Activated CD4-positive, alpha-beta T cell treated with anti-CD3 and anti-CD28 coated beads, Interleukin-2, amount 10 ng/mL, durations not matched to agents 7 days and 5 days (primary cell): ENCODE data around the gene RNGTT. TPM values are rescaled to one million over a fixed set of nuclear protein-coding genes. Genes with fewer than 3 reads are reported as not detected.
"Not testable (repeated sequence)": the region's sequence is repeated elsewhere in the genome, so short reads cannot be mapped to it uniquely, and the experiment has no call there.

ENCODE experiments used
- CTCF ChIA-PET: fragments of 350-600 bp; sonication (Branson Sonifier 250); formaldehyde crosslinking; loops from one replicate; lab custom pipeline; 2021; ENCODE audit warnings: antibody characterized with exemption; lab: Charles Lee
- POLR2A ChIA-PET: fragments of 350-600 bp; sonication (Branson Sonifier 250); formaldehyde crosslinking; loops from one replicate; lab custom pipeline; 2021; ENCODE audit warnings: antibody characterized with exemption; lab: Charles Lee
- DNase-seq: peaks from one replicate; pipeline ENCODE4 v3.0.0-alpha.2; 2020
- H3K27ac Mint-ChIP-seq: one replicate; pipeline ENCODE4 v1.8.0; 2021; ENCODE audit warnings: mild to moderate bottlenecking, moderate library complexity, mixed read lengths
- H3K27me3 Mint-ChIP-seq: one replicate; pipeline ENCODE4 v1.8.0; 2021; ENCODE audit warnings: mixed read lengths
- H3K36me3 Mint-ChIP-seq: one replicate; pipeline ENCODE4 v1.8.0; 2021; ENCODE audit warnings: low read depth, mixed read lengths
- H3K4me1 Mint-ChIP-seq: one replicate; pipeline ENCODE4 v1.8.0; 2021; ENCODE audit warnings: mixed read lengths
- H3K4me3 Mint-ChIP-seq: one replicate; pipeline ENCODE4 v1.8.0; 2021; ENCODE audit warnings: mild to moderate bottlenecking, moderate library complexity, mixed read lengths
- H3K9me3 Mint-ChIP-seq: one replicate; pipeline ENCODE4 v1.8.0; 2021; ENCODE audit warnings: mixed read lengths
- total RNA-seq, 2 experiments: library from RNA; stranded (reverse); gene quantifications; one replicate each; pipeline ENCODE4 v1.2.3, GENCODE V29; 2021

RNGTT gene
- total RNA-seq, 2 experiments from 2014 or later = 18.9 to 21.3 TPM

DNA sequence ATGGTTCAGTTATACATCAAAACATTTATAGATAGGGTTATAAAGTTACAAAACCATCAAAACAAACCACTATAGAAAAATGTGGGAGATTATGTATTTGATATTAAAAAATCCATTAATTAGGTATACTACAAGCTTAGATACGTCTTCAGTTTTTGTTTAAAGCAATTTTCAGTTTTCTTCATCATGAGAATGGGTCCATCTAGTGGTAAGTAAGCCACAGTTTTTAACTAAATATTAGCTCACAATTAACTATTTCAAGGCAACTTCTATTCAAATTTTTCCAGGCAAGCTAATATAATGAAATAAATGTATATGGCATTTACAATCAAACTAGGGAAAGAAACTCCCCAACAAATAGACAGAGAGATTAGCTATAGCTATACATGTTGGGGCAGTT, 44.4 kb downstream of the RNGTT start:
- DNase-seq = no peak
- Mint-ChIP-seq H3K4me1 (peaks cover 9% of the 10 kb centered on the region), H3K4me3 (no peak overlapping the region), H3K27me3 (no peaks in the 10 kb centered on the region), H3K27ac (no peak overlapping the region), H3K36me3 (peaks cover 30% of the 10 kb centered on the region), H3K9me3 (peaks cover 7% of the 10 kb centered on the region)
- ChIA-PET POLR2A (no interaction called here), CTCF (interaction anchor here (0.8 to 2.0 kb wide), 5 partner anchors 9 to 168 kb away, joined by 3 to 5 read pairs (median 4); no protein-coding TSS in a partner anchor)

DNA sequence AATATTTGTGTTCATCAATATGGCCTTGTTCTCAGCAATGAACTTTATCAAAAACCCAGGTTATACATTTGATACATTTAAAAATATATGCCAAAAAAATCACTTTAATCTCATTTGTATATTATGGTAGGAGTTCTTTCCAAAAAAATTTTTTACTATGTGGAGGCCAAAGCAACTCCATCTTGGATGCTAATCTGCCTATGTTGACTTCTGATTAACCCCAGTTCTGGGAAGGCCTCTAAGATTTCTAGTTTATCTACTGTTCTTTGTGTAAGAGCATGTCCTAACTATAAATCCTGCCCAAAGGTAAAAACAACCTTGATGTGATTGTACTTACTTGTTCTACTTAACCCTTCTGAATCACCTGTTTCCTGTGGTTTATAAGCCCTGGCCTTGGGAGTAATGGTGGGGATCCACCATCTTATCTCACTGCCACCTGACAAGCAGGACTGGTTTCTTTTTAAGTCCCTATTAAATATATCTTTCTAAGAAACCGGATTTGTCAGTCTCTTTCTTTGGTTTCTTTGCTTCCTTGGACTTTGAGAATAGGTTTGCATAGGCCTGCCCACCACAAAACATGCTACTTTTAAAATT, 46.7 kb downstream of the RNGTT start:
- ChIA-PET POLR2A (no interaction called here), CTCF (interaction anchor here (0.6 kb wide), 1 partner anchor 18 kb away, joined by 4 read pairs; no protein-coding TSS in a partner anchor)
- DNase-seq = peak; percentile 19
- peaks cover 28% of the 10 kb centered on the region for H3K36me3 Mint-ChIP-seq
- H3K27ac Mint-ChIP-seq = no peak overlapping the region
- no peak overlapping the region for H3K4me3 Mint-ChIP-seq
- peaks cover 20% of the 10 kb centered on the region for H3K4me1 Mint-ChIP-seq
- H3K9me3 Mint-ChIP-seq = peaks cover 7% of the 10 kb centered on the region
- no peaks in the 10 kb centered on the region for H3K27me3 Mint-ChIP-seq

DNA sequence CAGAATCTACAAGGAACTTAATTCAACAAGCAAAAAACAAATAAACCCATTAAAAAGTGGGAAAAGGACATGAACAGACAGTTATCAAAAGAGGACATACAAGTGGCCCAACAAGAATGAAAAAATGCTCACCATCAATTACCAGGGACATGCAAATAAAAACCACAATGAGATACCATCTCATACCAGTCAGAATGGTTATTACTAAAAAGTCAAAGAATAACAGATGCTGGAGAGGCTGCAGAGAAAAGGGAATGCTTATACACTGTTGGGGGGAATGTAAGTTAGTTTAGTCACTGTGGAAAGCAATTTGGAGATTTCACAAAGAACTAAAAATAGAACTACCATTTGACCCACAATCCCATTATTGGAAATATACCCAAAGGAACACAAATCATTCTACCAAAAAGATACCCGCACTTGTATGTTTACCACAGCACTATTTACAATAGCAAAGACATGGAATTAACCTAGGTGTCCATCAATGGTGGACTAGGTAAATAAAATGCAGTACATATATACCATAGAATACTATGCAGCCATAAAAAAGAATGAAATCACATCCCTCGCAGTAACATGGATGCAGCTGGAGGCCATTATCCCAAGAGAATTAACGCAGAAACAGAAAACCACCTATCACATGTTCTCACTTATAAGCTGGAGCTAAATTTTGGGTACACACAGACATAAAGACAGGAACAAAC, 48.4 kb downstream of the RNGTT start:
- H3K36me3 Mint-ChIP-seq = peaks cover 30% of the 10 kb centered on the region
- DNase-seq = no peak
- peaks cover 23% of the 10 kb centered on the region for H3K4me1 Mint-ChIP-seq
- ChIA-PET POLR2A (interaction anchor here (0.7 kb wide), 1 partner anchor 1507 kb away, joined by 12 read pairs; the partner anchor contains the start of gene CFAP206), CTCF (interaction anchor here (0.6 kb wide), 1 partner anchor 36 kb away, joined by 4 read pairs; no protein-coding TSS in a partner anchor)
- no peaks in the 10 kb centered on the region for H3K27me3 Mint-ChIP-seq
- H3K27ac Mint-ChIP-seq = no peak overlapping the region
- peaks cover 11% of the 10 kb centered on the region for H3K9me3 Mint-ChIP-seq
- H3K4me3 Mint-ChIP-seq = no peak overlapping the region

DNA sequence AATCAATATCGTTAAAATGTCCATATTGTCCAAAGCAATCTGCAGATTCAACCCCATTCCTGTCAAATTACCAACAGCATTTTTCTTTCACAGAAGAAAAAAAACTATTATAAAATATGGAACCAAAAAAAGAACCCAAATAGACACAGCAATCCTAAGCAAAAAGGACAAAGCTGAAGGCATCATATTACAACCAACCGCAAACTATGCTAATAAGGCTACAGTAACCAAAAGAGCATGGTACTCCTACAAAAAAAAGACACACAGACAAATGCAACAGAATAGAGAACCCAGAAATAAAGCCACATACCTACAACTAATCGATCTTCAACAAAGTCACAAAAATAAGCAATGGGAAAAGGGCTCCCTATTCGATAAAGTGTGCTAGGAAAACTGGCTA, 49.2 kb downstream of the RNGTT start:
- peaks cover 26% of the 10 kb centered on the region for H3K4me1 Mint-ChIP-seq
- CTCF ChIA-PET = no interaction called here
- peaks cover 11% of the 10 kb centered on the region for H3K9me3 Mint-ChIP-seq
- POLR2A ChIA-PET = no interaction called here
- H3K27ac Mint-ChIP-seq = no peak overlapping the region
- H3K36me3 Mint-ChIP-seq = peaks cover 32% of the 10 kb centered on the region
- no peak for DNase-seq
- H3K4me3 Mint-ChIP-seq = no peak overlapping the region
- no peaks in the 10 kb centered on the region for H3K27me3 Mint-ChIP-seq

DNA sequence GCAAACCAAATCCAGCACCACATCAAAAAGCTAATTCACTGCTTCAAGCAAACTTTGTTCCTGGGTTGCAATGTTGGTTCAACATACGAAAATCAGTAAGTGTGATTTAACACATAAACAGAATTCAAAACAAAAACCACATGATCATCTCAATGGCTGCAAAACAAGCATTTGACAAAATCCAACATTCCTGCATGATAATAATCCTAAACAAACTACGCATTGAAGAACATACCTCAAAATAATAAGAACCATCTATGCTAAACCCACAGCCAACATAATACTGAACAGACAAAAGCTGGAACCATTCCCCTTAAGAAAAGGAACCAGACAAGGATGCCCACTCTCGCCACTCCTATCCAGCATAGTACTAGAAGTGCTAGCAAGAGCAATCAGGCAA, 49.9 kb downstream of the RNGTT start:
- H3K36me3 Mint-ChIP-seq = peaks cover 33% of the 10 kb centered on the region
- H3K4me3 Mint-ChIP-seq = no peak overlapping the region
- ChIA-PET CTCF (interaction anchor here (0.6 kb wide), 2 partner anchors 14 to 1800 kb away, joined by 3 to 4 read pairs; no protein-coding TSS in a partner anchor), POLR2A (no interaction called here)
- DNase-seq = no peak
- H3K27ac Mint-ChIP-seq = no peak overlapping the region
- peaks cover 11% of the 10 kb centered on the region for H3K9me3 Mint-ChIP-seq
- no peaks in the 10 kb centered on the region for H3K27me3 Mint-ChIP-seq
- H3K4me1 Mint-ChIP-seq = peaks cover 31% of the 10 kb centered on the region

DNA sequence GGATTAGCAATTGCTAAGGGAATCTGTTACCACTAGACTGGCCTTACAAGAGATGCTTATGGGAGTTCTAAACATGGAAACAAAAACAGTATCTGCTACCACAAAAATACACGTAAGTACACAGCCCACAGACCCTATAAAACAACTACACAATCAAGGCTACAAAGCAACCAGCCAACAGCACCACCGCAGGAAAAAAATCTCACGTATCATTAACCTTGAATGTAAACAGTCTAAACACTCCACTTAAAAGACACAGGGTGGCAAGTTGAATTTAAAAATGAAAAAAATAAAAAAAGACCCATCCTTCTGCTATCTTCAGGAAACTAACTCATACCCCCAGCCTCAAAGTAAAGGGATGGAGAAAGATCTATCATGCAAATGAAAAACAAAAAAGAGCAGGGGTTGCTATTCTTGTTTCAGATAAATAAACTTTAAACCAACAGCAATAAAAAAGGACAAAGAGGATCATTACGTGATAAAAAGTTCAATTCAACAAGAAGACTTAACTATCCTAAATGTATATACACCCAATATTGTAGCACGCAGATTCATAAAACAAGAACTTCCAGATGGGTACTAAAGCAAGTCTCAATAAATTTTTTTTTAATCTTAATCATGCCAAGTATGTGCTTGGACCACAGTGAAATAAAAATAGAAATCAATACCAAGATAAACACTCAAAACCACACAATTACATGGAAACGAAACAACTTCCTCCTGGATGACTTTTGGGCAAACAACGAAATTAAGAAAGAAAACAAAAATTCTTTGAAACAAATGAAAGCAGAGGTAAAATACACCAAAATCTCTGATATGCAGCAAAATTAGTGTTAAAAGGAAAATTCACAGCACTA, 52.3 kb downstream of the RNGTT start:
- ChIA-PET CTCF (no interaction called here), POLR2A (no interaction called here)
- H3K9me3 Mint-ChIP-seq = peaks cover 14% of the 10 kb centered on the region
- H3K36me3 Mint-ChIP-seq = peaks cover 37% of the 10 kb centered on the region
- no peak overlapping the region for H3K27ac Mint-ChIP-seq
- H3K4me1 Mint-ChIP-seq = peaks cover 25% of the 10 kb centered on the region
- H3K27me3 Mint-ChIP-seq = no peaks in the 10 kb centered on the region
- H3K4me3 Mint-ChIP-seq = no peak overlapping the region
- DNase-seq = no peak

DNA sequence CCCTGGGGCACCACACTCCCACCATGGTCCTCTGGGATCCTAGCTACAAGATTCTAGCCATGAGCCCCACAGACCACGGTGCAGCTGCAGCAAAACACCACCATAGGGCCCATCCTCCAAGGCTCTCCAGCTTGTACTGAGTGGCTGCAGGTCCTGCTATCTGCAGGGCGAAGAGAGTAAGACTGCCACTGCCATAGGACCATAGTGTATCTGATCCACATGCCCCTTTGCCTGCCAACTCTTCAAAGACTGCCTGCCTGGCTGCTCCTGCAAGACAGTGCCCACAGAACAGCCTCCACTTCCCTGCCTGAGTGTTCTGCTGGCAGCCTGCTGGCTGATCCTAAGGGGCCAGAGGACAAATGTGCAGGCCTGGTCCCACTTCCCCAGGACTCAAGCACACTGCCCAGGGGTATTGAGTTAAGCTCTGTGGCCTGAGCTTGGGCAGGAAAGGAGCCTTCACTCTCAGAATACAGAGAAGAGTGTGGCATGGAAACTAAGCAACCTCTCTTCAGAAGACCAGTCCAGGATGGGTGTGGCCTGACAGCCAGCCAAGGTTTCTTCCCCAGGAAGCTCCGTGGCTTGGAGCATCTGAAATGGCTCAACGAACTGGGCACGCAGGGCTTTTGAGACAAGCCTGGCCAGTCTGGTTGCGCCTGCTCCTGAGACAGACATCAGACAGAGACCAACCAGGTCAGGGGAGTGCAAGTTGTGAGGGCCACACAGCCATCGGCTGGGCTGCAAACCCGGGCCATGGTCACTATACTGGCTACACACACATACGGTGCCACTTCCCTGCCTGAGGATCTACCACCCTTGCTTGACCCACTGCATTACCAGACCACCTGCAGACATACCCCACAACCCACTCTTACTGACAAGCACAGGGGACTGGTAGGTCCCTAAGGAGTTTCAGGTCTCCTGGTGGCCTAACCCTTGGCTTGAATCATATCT, 54.5 kb downstream of the RNGTT start:
- DNase-seq = no peak
- Mint-ChIP-seq H3K36me3 (peaks cover 34% of the 10 kb centered on the region), H3K4me1 (peaks cover 25% of the 10 kb centered on the region), H3K4me3 (no peak overlapping the region), H3K27ac (peak overlapping the region; percentile 33), H3K27me3 (no peaks in the 10 kb centered on the region), H3K9me3 (peaks cover 7% of the 10 kb centered on the region)
- ChIA-PET CTCF (interaction anchor here (1.0 to 1.4 kb wide), 2 partner anchors 9 to 10 kb away, joined by 4 read pairs; no protein-coding TSS in a partner anchor), POLR2A (no interaction called here)

DNA sequence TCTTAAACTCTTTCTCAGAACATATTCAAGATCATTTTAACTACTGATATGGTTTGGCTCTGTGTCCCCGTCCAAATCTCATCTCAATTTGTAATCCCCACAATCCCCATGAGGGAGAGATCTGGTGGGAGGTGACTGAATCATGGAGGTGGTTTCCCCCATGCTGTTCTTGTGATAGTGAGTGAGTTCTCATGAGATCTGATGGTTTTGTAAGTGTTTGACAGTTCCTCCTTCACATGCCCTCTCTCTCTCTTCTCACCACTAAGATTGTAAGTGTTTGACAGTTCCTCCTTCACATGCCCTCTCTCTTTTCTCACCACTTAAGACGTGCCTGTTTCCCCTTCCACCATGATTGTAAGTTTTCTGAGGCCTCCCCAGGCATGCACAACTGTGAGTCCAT, 56.3 kb downstream of the RNGTT start:
- H3K9me3 Mint-ChIP-seq, H3K27me3 Mint-ChIP-seq, POLR2A ChIA-PET, H3K27ac Mint-ChIP-seq, H3K4me3 Mint-ChIP-seq, DNase-seq: not testable (repeated sequence)
- Mint-ChIP-seq H3K36me3 (peaks cover 35% of the 10 kb centered on the region), H3K4me1 (peaks cover 13% of the 10 kb centered on the region)
- CTCF ChIA-PET = interaction anchor here (1.4 kb wide), 1 partner anchor 12 kb away, joined by 4 read pairs; no protein-coding TSS in a partner anchor

DNA sequence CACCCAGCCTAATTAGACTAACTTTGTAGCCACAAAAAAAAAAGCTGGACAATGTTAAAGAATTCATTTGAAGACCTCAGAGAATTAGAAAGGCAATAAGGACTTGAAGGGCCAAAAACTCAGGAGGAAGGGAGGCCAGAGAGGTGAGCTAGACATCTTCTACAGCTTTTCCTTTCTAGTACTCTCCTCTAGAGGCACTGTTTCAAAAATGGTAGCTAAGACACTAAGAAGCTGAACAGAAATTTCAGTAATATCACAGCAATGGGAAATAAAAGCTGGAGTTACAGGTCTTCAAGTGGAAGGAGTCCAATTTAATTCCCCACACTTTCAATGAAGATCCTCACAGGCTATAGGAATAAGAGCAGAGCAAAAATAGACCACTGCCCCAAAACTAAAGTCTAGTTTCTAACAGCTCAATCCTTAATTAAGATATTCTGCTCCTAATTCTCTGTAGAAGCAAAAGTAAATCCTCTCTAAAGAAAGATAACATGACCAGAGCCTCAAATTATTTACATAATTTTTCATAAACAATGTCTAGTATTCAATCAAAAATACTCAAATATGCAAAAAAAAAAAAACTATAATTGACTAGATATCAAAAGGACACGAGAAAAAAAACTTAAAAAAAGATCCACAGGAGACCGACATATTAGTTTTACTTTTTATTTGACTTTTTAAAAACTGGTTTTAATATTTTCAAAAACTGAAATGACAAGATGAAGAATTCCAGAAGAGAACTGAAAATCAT, 63.7 kb downstream of the RNGTT start:
- no peaks in the 10 kb centered on the region for H3K9me3 Mint-ChIP-seq
- H3K27ac Mint-ChIP-seq = no peak overlapping the region
- H3K4me1 Mint-ChIP-seq = no peaks in the 10 kb centered on the region

DNA sequence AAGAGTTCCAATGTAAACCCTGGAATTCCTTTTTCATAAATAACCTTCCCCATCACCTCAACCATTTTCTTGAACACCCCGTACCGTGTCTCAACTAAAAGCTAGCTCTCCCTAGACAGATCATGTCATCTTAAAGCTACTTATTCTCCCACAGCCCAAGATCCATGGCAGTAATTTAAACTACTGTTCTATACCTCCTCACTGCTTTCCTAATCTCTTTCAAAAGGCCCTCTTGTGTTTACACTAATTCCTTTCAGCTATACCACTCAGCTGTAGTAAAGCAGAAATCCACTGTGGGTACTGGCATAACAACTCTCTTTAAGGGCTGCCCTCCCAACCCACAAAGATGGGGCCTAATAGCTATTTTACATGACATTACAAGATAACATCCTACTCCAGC, 67.5 kb downstream of the RNGTT start:
- no peak for DNase-seq
- H3K27ac Mint-ChIP-seq = no peak overlapping the region
- no peaks in the 10 kb centered on the region for H3K4me1 Mint-ChIP-seq
- peaks cover 10% of the 10 kb centered on the region for H3K36me3 Mint-ChIP-seq
- no peak overlapping the region for H3K4me3 Mint-ChIP-seq
- no peaks in the 10 kb centered on the region for H3K9me3 Mint-ChIP-seq
- H3K27me3 Mint-ChIP-seq = no peaks in the 10 kb centered on the region
- ChIA-PET POLR2A (no interaction called here), CTCF (interaction anchor here (0.8 kb wide), 1 partner anchor 38 kb away, joined by 3 read pairs; no protein-coding TSS in a partner anchor)

More for the DNA sequence above, 63.7 kb downstream of the RNGTT start:
- Mint-ChIP-seq H3K4me3 (no peak overlapping the region), H3K36me3 (peaks cover 29% of the 10 kb centered on the region), H3K27me3 (no peaks in the 10 kb centered on the region)
- CTCF ChIA-PET = interaction anchor here (0.6 to 1.9 kb wide), 6 partner anchors 8 to 1623 kb away, joined by 3 to 9 read pairs (median 4); no protein-coding TSS in a partner anchor
- POLR2A ChIA-PET = no interaction called here
- DNase-seq = no peak
